ENCODE data around the gene GDAP1L1. TPM values are rescaled to one million over a fixed set of nuclear protein-coding genes. Genes with fewer than 3 reads are reported as not detected.
A peak's percentile ranks its signal among the peaks of the same experiment; 100 is the strongest.

Gene GDAP1L1
- total and polyA plus RNA-seq, 2 experiments from 2014 or later, result 0.77 to 2.2 TPM

GRCh38 chr20:44217342-44218092 is 29.6 kb upstream of the GDAP1L1 start:
- 56% methylated on average over 11 of the region's 11 CpGs for WGBS (ENCODE audit: low lambda C conversion rate, missing lambda C conversion rate)
- no peak overlapping the region for H2AFZ ChIP-seq
- H4K20me1 ChIP-seq (ENCODE audit: insufficient read depth, poor library complexity, severe bottlenecking), result no peaks in the 10 kb centered on the region
- no peak overlapping the region for H3K27ac ChIP-seq
- H3K9me3 ChIP-seq (ENCODE audit: low read depth), result no peaks in the 10 kb centered on the region
- H3K36me3 ChIP-seq (replicated peaks; ENCODE audit: insufficient read depth, low read depth), result no peaks in the 10 kb centered on the region
- no peaks in the 10 kb centered on the region for H3K27me3 ChIP-seq
- no peak overlapping the region for H3K4me2 ChIP-seq
- H3K4me3 ChIP-seq, result no peak overlapping the region
- no peaks in the 10 kb centered on the region for H3K9me2 ChIP-seq (replicated peaks; ENCODE audit: insufficient read depth)
- peak; percentile 83 for DNase-seq (ENCODE audit: low spot score)
- peaks cover 10% of the 10 kb centered on the region for H3K79me2 ChIP-seq
- H3K4me1 ChIP-seq (ENCODE audit: insufficient read depth), result no peaks in the 10 kb centered on the region
- TF ChIP-seq EZH2phosphoT487 (IDR thresholded peaks at IDR 0.05; ENCODE audit: low read depth, severe bottlenecking, unreplicated experiment) (no peak), CTCF (IDR thresholded peaks at IDR 0.05; ENCODE audit: poor library complexity) (peak; percentile 80)

- H3K9me2 ChIP-seq (replicated peaks; ENCODE audit: insufficient read depth), result no peaks in the 10 kb centered on the region
- no peak overlapping the region for H2AFZ ChIP-seq
- peaks cover 2% of the 10 kb centered on the region for H3K79me2 ChIP-seq
- no peak for DNase-seq (ENCODE audit: low spot score)
- no peak overlapping the region for H3K4me2 ChIP-seq
- no peaks in the 10 kb centered on the region for H3K27me3 ChIP-seq
- H3K4me1 ChIP-seq (ENCODE audit: insufficient read depth), result no peaks in the 10 kb centered on the region
- WGBS (ENCODE audit: low lambda C conversion rate, missing lambda C conversion rate), result 78% methylated on average over 4 of the region's 4 CpGs
- H4K20me1 ChIP-seq (ENCODE audit: insufficient read depth, poor library complexity, severe bottlenecking), result no peaks in the 10 kb centered on the region
- no peak for TF ChIP-seq EZH2 (IDR thresholded peaks at IDR 0.05; ENCODE audit: borderline replicate concordance)
- no peaks in the 10 kb centered on the region for H3K36me3 ChIP-seq (replicated peaks; ENCODE audit: insufficient read depth, low read depth)
- H3K27ac ChIP-seq, result no peak overlapping the region
- H3K9me3 ChIP-seq (ENCODE audit: low read depth), result no peaks in the 10 kb centered on the region
- H3K4me3 ChIP-seq, result no peak overlapping the region
Measured at GRCh38 chr20:44218446-44218845, 28.7 kb upstream of the GDAP1L1 start.

- no peak overlapping the region for H3K4me2 ChIP-seq
- no peaks in the 10 kb centered on the region for H3K79me2 ChIP-seq
- H4K20me1 ChIP-seq (ENCODE audit: insufficient read depth, poor library complexity, severe bottlenecking), result no peaks in the 10 kb centered on the region
- DNase-seq (ENCODE audit: low spot score), result no peak
- H3K36me3 ChIP-seq (replicated peaks; ENCODE audit: insufficient read depth, low read depth), result no peaks in the 10 kb centered on the region
- H3K27ac ChIP-seq, result peak overlapping the region; percentile 27
- H3K4me3 ChIP-seq, result no peak overlapping the region
- no peak for TF ChIP-seq CTCF (IDR thresholded peaks at IDR 0.05; ENCODE audit: poor library complexity)
- TF ChIP-seq EZH2phosphoT487 (IDR thresholded peaks at IDR 0.05; ENCODE audit: low read depth, severe bottlenecking, unreplicated experiment), result no peak
- H3K4me1 ChIP-seq (ENCODE audit: insufficient read depth), result no peaks in the 10 kb centered on the region
- H3K9me2 ChIP-seq (replicated peaks; ENCODE audit: insufficient read depth), result no peaks in the 10 kb centered on the region
- no peaks in the 10 kb centered on the region for H3K27me3 ChIP-seq
- no peaks in the 10 kb centered on the region for H3K9me3 ChIP-seq (ENCODE audit: low read depth)
- H2AFZ ChIP-seq, result no peak overlapping the region
- 59% methylated on average over 4 of the region's 5 CpGs for WGBS (ENCODE audit: low lambda C conversion rate, missing lambda C conversion rate)
Measured at GRCh38 chr20:44219170-44219730, 27.9 kb upstream of the GDAP1L1 start.

- Histone ChIP-seq H2AFZ (no peak overlapping the region), H4K20me1 (ENCODE audit: insufficient read depth, poor library complexity, severe bottlenecking) (no peaks in the 10 kb centered on the region), H3K36me3 (replicated peaks; ENCODE audit: insufficient read depth, low read depth) (no peaks in the 10 kb centered on the region), H3K27ac (peak overlapping the region; percentile 27), H3K79me2 (no peaks in the 10 kb centered on the region), H3K9me2 (replicated peaks; ENCODE audit: insufficient read depth) (no peaks in the 10 kb centered on the region), H3K27me3 (no peaks in the 10 kb centered on the region), H3K4me2 (no peak overlapping the region), H3K4me1 (ENCODE audit: insufficient read depth) (no peaks in the 10 kb centered on the region), H3K9me3 (ENCODE audit: low read depth) (no peaks in the 10 kb centered on the region), H3K4me3 (no peak overlapping the region)
- 32% methylated on average over 6 of the region's 6 CpGs for WGBS (ENCODE audit: low lambda C conversion rate, missing lambda C conversion rate)
- DNase-seq (ENCODE audit: low spot score), result no peak
- TF ChIP-seq EZH2phosphoT487 (IDR thresholded peaks at IDR 0.05; ENCODE audit: low read depth, severe bottlenecking, unreplicated experiment), result no peak
- TF ChIP-seq EZH2 (IDR thresholded peaks at IDR 0.05; ENCODE audit: borderline replicate concordance), result no peak
- TF ChIP-seq CTCF (IDR thresholded peaks at IDR 0.05; ENCODE audit: poor library complexity), result no peak
Measured at GRCh38 chr20:44219791-44220190, 27.3 kb upstream of the GDAP1L1 start.

All from hepatocyte (in vitro differentiated cells).